GM19023 (cell line): Measurements from ENCODE around the gene CACNA1B.

Experiments used
- ATAC-seq: cut with Tn5 transposase; IDR thresholded peaks from one replicate; pipeline ENCODE4 v1.9.1; 2021; ENCODE audit warnings: mild to moderate bottlenecking, moderate library complexity; ENCODE audit not compliant: unreplicated experiment

CACNA1B gene

GRCh38 chr9:137918331-137919094 lies 40.9 kb downstream of the CACNA1B start:
- no peak for ATAC-seq

GRCh38 chr9:137919095-137919465 lies 41.5 kb downstream of the CACNA1B start:
- no peak for ATAC-seq

- ATAC-seq: no peak
Measured at GRCh38 chr9:137919649-137920141, 42.1 kb downstream of the CACNA1B start.

GRCh38 chr9:137920753-137921152 lies 43.2 kb downstream of the CACNA1B start:
- no peak for ATAC-seq

- no peak for ATAC-seq
Measured at GRCh38 chr9:137924169-137924568, 46.6 kb downstream of the CACNA1B start.

GRCh38 chr9:137924761-137925369 lies 47.3 kb downstream of the CACNA1B start:
- no peak for ATAC-seq

- no peak for ATAC-seq
Measured at GRCh38 chr9:137943655-137944054, 66.1 kb downstream of the CACNA1B start.

- no peak for ATAC-seq
Measured at GRCh38 chr9:137945581-137945980, 68.0 kb downstream of the CACNA1B start.

- no peak for ATAC-seq
Measured at GRCh38 chr9:137946993-137947392, 69.4 kb downstream of the CACNA1B start.

- no peak for ATAC-seq
Measured at GRCh38 chr9:137948642-137949041, 71.1 kb downstream of the CACNA1B start.

- no peak for ATAC-seq
Measured at GRCh38 chr9:137949260-137949659, 71.7 kb downstream of the CACNA1B start.

- ATAC-seq: no peak
Measured at GRCh38 chr9:137951107-137951506, 73.5 kb downstream of the CACNA1B start.

- no peak for ATAC-seq
Measured at GRCh38 chr9:137951597-137952490, 74.3 kb downstream of the CACNA1B start.

GRCh38 chr9:137952976-137953666 lies 75.5 kb downstream of the CACNA1B start:
- ATAC-seq: no peak

- no peak for ATAC-seq
Measured at GRCh38 chr9:137953683-137954438, 76.3 kb downstream of the CACNA1B start.

GRCh38 chr9:137955224-137955570 lies 77.6 kb downstream of the CACNA1B start:
- no peak for ATAC-seq

GRCh38 chr9:137955586-137955985 lies 78.0 kb downstream of the CACNA1B start:
- no peak for ATAC-seq

- no peak for ATAC-seq
Measured at GRCh38 chr9:137956039-137956438, 78.5 kb downstream of the CACNA1B start.

GRCh38 chr9:137956688-137957385 lies 79.3 kb downstream of the CACNA1B start:
- ATAC-seq: no peak
